H1 (cell line): Measurements from ENCODE around the gene DMPK. TPM values are rescaled to one million over a fixed set of nuclear protein-coding genes. Genes with fewer than 3 reads are reported as not detected.

Experiments
- CTCF ChIA-PET: fragments of 300-600 bp; sonication (Branson Sonifier 250); formaldehyde crosslinking; loops from one replicate; lab custom pipeline; 2021; ENCODE audit not compliant: partially characterized antibody; lab: Charles Lee
- POLR2A ChIA-PET: fragments of 300-600 bp; sonication (Branson Sonifier 250); formaldehyde crosslinking; loops from one replicate; lab custom pipeline; 2021; ENCODE audit warnings: inconsistent platforms; ENCODE audit not compliant: partially characterized antibody; lab: Charles Lee
- DNase-seq, 2 experiments: peaks; one replicate each; pipeline versions ENCODE4 v3.0.0 to v3.0.0-alpha.2; 2010 to 2022; ENCODE audit warnings: low spot score in 2 of 2, low read depth in 1 of 2, mixed read lengths in 1 of 2
- FAIRE-seq: peaks from 2 replicates; lab custom pipeline; 2011; peaks lifted over from hg19 to GRCh38; lab: Jason Lieb, UNC
- H2AFZ ChIP-seq: 2 replicates; pipeline ENCODE4 v1.8.1; 2012; ENCODE audit warnings: low read length, inconsistent platforms
- H2AK5ac ChIP-seq: 2 replicates; pipeline ENCODE4 v1.6.1; 2013; ENCODE audit warnings: low read depth, low read length
- H2BK120ac ChIP-seq: replicated peaks from 2 replicates; pipeline ENCODE3; 2013; ENCODE audit warnings: low read depth, low read length, inconsistent platforms
- H2BK12ac ChIP-seq: 2 replicates; pipeline ENCODE4 v1.6.1; 2013; ENCODE audit warnings: low read depth, low read length
- H2BK15ac ChIP-seq: 2 replicates; pipeline ENCODE4 v1.6.1; 2013; ENCODE audit warnings: low read length
- H2BK20ac ChIP-seq: 2 replicates; pipeline ENCODE4 v1.6.1; 2013; ENCODE audit warnings: low read length
- H2BK5ac ChIP-seq: 2 replicates; pipeline ENCODE4 v1.6.1; 2013; ENCODE audit warnings: low read depth, low read length
- H3K14ac ChIP-seq: 2 replicates; pipeline ENCODE4 v1.6.1; 2013; ENCODE audit warnings: inconsistent platforms; ENCODE audit not compliant: insufficient read length
- H3K18ac ChIP-seq: 2 replicates; pipeline ENCODE4 v1.6.1; 2013; ENCODE audit warnings: low read length; ENCODE audit errors: extremely low read depth
- H3K23ac ChIP-seq: 2 replicates; pipeline ENCODE4 v1.6.1; 2013; ENCODE audit warnings: inconsistent platforms; ENCODE audit not compliant: insufficient read length
- H3K23me2 ChIP-seq: 2 replicates; pipeline ENCODE4 v1.6.1; 2013; ENCODE audit warnings: low read depth, low read length
- H3K27ac ChIP-seq: 2 replicates; pipeline ENCODE4 v1.6.1; 2011; ENCODE audit warnings: low read depth, low read length, inconsistent platforms
- H3K27me3 ChIP-seq, 4 experiments: replicated peaks in 1 of 4; 1 replicate in 1 of 4; 2 replicates in 3 of 4; pipeline versions ENCODE4 v1.6.1 to v1.8.1; 2011 to 2013; ENCODE audit warnings: low read length in 3 of 4, mild to moderate bottlenecking in 3 of 4, inconsistent platforms in 2 of 4, mixed read lengths in 2 of 4, moderate library complexity in 1 of 4; ENCODE audit not compliant: control insufficient read depth in 3 of 4, insufficient read depth in 3 of 4; ENCODE audit errors: extremely low read depth in 1 of 4
- H3K36me3 ChIP-seq, 4 experiments: 2 replicates each; pipeline versions ENCODE4 v1.6.1 to v1.8.1; 2011 to 2013; ENCODE audit warnings: mild to moderate bottlenecking in 4 of 4, low read length in 3 of 4, moderate library complexity in 2 of 4, control low read depth in 1 of 4, inconsistent platforms in 1 of 4; ENCODE audit not compliant: insufficient read depth in 4 of 4, control insufficient read depth in 2 of 4
- H3K4ac ChIP-seq: replicated peaks from 2 replicates; pipeline ENCODE3; 2013; ENCODE audit warnings: low read length, low read depth, mixed read lengths, inconsistent platforms; ENCODE audit not compliant: insufficient read length
- H3K4me1 ChIP-seq, 4 experiments: replicated peaks in 1 of 4; 1 replicate in 1 of 4; 2 replicates in 3 of 4; pipeline versions ENCODE4 v1.6.1 to v1.8.1; 2011 to 2013; ENCODE audit warnings: low read length in 3 of 4, inconsistent platforms in 2 of 4, mixed read lengths in 1 of 4; ENCODE audit not compliant: insufficient read depth in 4 of 4, control insufficient read depth in 3 of 4
- H3K4me2 ChIP-seq, 2 experiments: 2 replicates each; pipeline versions ENCODE4 v1.6.1 to v1.8.1; 2011 to 2013; ENCODE audit warnings: low read depth in 2 of 2, low read length in 2 of 2, control low read depth in 1 of 2, inconsistent platforms in 1 of 2, mild to moderate bottlenecking in 1 of 2; ENCODE audit not compliant: insufficient read depth in 1 of 2
- H3K4me3 ChIP-seq, 4 experiments: fragments of 200-600, 300-600 bp in 1 of 4; sonication (generic), shearing (Covaris generic), sonication (Bioruptor Twin) in 1 of 4; 2 replicates each; pipeline versions ENCODE4 v1.5.1 to v1.8.1; 2011 to 2016; ENCODE audit warnings: low read length in 4 of 4, low read depth in 3 of 4, control low read depth in 2 of 4, inconsistent platforms in 2 of 4, mild to moderate bottlenecking in 2 of 4, mixed read lengths in 1 of 4, moderate library complexity in 1 of 4; ENCODE audit not compliant: insufficient read depth in 2 of 4; ENCODE audit errors: extremely low read depth in 1 of 4
- H3K56ac ChIP-seq: replicated peaks from 2 replicates; pipeline ENCODE3; 2013; ENCODE audit warnings: low read depth, mild to moderate bottlenecking, mixed read lengths, low read length, inconsistent platforms; ENCODE audit not compliant: insufficient read length
- H3K79me1 ChIP-seq: 2 replicates; pipeline ENCODE4 v1.6.1; 2013; ENCODE audit warnings: low read depth, low read length, control low read depth
- H3K79me2 ChIP-seq, 2 experiments: 2 replicates each; pipeline versions ENCODE4 v1.6.1 to v1.8.1; 2012 to 2013; ENCODE audit warnings: low read length in 2 of 2, mild to moderate bottlenecking in 2 of 2, inconsistent platforms in 1 of 2; ENCODE audit not compliant: insufficient read depth in 2 of 2, control insufficient read depth in 1 of 2
- H3K9ac ChIP-seq, 4 experiments: replicated peaks in 1 of 4; 1 replicate in 1 of 4; 2 replicates in 3 of 4; pipeline versions ENCODE4 v1.6.1 to v1.8.1; 2011 to 2013; ENCODE audit warnings: low read depth in 3 of 4, low read length in 3 of 4, control low read depth in 2 of 4, mild to moderate bottlenecking in 2 of 4, moderate library complexity in 2 of 4, inconsistent platforms in 1 of 4; ENCODE audit errors: extremely low read depth in 1 of 4
- H3K9me3 ChIP-seq, 2 experiments: 2 replicates each; pipeline versions ENCODE4 v1.6.1 to v1.8.1; 2012 to 2013; ENCODE audit warnings: mild to moderate bottlenecking in 2 of 2, moderate library complexity in 2 of 2, control low read depth in 1 of 2, inconsistent platforms in 1 of 2, low read depth in 1 of 2, low read length in 1 of 2, mixed read lengths in 1 of 2; ENCODE audit not compliant: insufficient read depth in 2 of 2
- H4K20me1 ChIP-seq, 2 experiments: replicated peaks in 1 of 2; 2 replicates each; pipeline versions ENCODE3 to v1.8.1; 2011 to 2013; ENCODE audit warnings: inconsistent platforms in 2 of 2, low read length in 2 of 2, mild to moderate bottlenecking in 1 of 2; ENCODE audit not compliant: insufficient read depth in 2 of 2, control insufficient read depth in 1 of 2
- H4K5ac ChIP-seq: 2 replicates; pipeline ENCODE4 v1.6.1; 2013; ENCODE audit warnings: low read length, low read depth, mixed read lengths, inconsistent platforms; ENCODE audit not compliant: insufficient read length
- H4K8ac ChIP-seq: 2 replicates; pipeline ENCODE4 v1.8.0; 2013; ENCODE audit warnings: mild to moderate bottlenecking, moderate library complexity, low read length, inconsistent platforms; ENCODE audit not compliant: insufficient read depth; ENCODE audit errors: extremely low read depth
- H4K91ac ChIP-seq: replicated peaks from 2 replicates; pipeline ENCODE3; 2013; ENCODE audit warnings: low read length, mixed read lengths, inconsistent platforms; ENCODE audit not compliant: insufficient read length
- CHD2 ChIP-seq: IDR thresholded peaks from 2 replicates; pipeline ENCODE4 v1.6.1; 2012; ENCODE audit warnings: low read length, improper control_type of control experiment
- SIRT6 ChIP-seq: IDR thresholded peaks from one replicate; pipeline ENCODE4 v1.7.1; 2012; ENCODE audit warnings: low read length, inconsistent platforms
- WGBS, 2 experiments: shearing (Covaris generic) in 1 of 2; methylation state at CpG; one replicate each; pipeline versions ENCODE4 v1.1.6 to v1.1.7; 2013 to 2015; ENCODE audit warnings: low lambda C conversion rate in 2 of 2, mixed read lengths in 2 of 2, inconsistent platforms in 1 of 2, low coverage in 1 of 2, missing lambda C conversion rate in 1 of 2; ENCODE audit not compliant: insufficient replicate concordance in 2 of 2, insufficient coverage in 1 of 2, insufficient read length in 1 of 2; ENCODE audit errors: extremely low coverage in 1 of 2, missing lambda C conversion rate in 1 of 2; 5-methylcytosine and 5-hydroxymethylcytosine counted together
- polyA plus RNA-seq, 7 experiments: library from polyadenylated mRNA; depleted of rRNA in 3 of 7; stranded (reverse) in 5 of 7; unstranded in 2 of 7; fragments of >200 nt in 5 of 7; fragments of 200-250 nt in 2 of 7; gene quantifications; 1 replicate in 5 of 7; 2 replicates in 1 of 7; 4 replicates in 1 of 7; pipeline versions ENCODE4 v1.2.1 to v1.2.3, GENCODE V29; 2011 to 2013; ENCODE audit warnings: missing spikeins in 2 of 7, mixed read lengths in 2 of 7
- total RNA-seq: library from RNA; stranded (reverse); fragmentation: NEBNext Ultra II Directional; extraction: Animal tissue kit (Norgen Biotek cat#: 25700); gene quantifications from 2 replicates; pipeline ENCODE4 v1.2.1, GENCODE V29; 2021

Gene DMPK
- total and polyA plus RNA-seq, 2 of the 8 experiments (the other 6 are each of a cell fraction or from before 2014, with no cell fraction given): 13.7 to 27.4 TPM

- no peak for FAIRE-seq
- Histone ChIP-seq H2BK5ac (no peak overlapping the region), H3K79me2 (no peaks in the 10 kb centered on the region), H4K91ac (no peak overlapping the region), H3K23ac (no peak overlapping the region), H3K9me3 (no peaks in the 10 kb centered on the region), H3K4me2 (no peak overlapping the region), H2AFZ (no peak overlapping the region), H3K4me3 (no peak overlapping the region), H3K9ac (no peak overlapping the region), H2BK12ac (no peak overlapping the region), H2AK5ac (no peak overlapping the region), H3K18ac (no peak overlapping the region), H4K8ac (no peak overlapping the region), H3K36me3 (peaks cover 49 to 72% (median 68%) of the 10 kb centered on the region in 4 experiments), H3K27me3 (no peaks in the 10 kb centered on the region), H4K20me1 (peaks cover 5 to 16% of the 10 kb centered on the region in 2 experiments), H3K23me2 (0 out of 2 replicates have a peak, but pooled peaks cover 1% of the 10 kb centered on the region), H2BK15ac (no peak overlapping the region), H2BK120ac (no peak overlapping the region), H3K27ac (no peak overlapping the region), H3K4me1 (no peaks in the 10 kb centered on the region), H3K4ac (no peak overlapping the region), H3K79me1 (no peaks in the 10 kb centered on the region), H4K5ac (no peak overlapping the region), H3K14ac (no peak overlapping the region), H3K56ac (no peak overlapping the region), H2BK20ac (no peak overlapping the region)
- ChIA-PET CTCF (interaction anchor here (0.7 to 5.3 kb wide), 7 partner anchors 8 to 248 kb away, joined by 3 to 42 read pairs (median 3); no protein-coding TSS in a partner anchor), POLR2A (interaction anchor here (1.0 to 2.6 kb wide), 13 partner anchors 9 to 134 kb away, joined by 3 to 11 read pairs (median 3); partner anchors contain the start of genes RSPH6A, SIX5 and SNRPD2)
- WGBS, 2 experiments: 88% methylated on average over 22 of the region's 22 CpGs; no CpG with 5 or more reads in 1 of the 2 experiments
- DNase-seq: no peak
- TF ChIP-seq CHD2 (no peak), SIRT6 (no peak)
These were observed 43.9 kb upstream of the DMPK start for GRCh38 chr19:45825917-45826893.
